A673 (cell line): ENCODE measurements around the gene TBCD. TPM values are rescaled to one million over a fixed set of nuclear protein-coding genes. Genes with fewer than 3 reads are reported as not detected.

Experiments
- BruUV-seq: library from RNA; stranded (reverse); fragments of 400-500 nt; replicated peaks from 2 replicates; lab custom pipeline; 2021; lab: Mats Ljungman, UMichigan
- CTCF ChIA-PET: fragments of 300-600 bp; sonication (Branson Sonifier 250); formaldehyde crosslinking; loops from one replicate; lab custom pipeline; 2022; ENCODE audit warnings: antibody characterized with exemption; lab: Charles Lee
- POLR2A ChIA-PET: fragments of 300-600 bp; sonication (Branson Sonifier 250); formaldehyde crosslinking; loops from one replicate; lab custom pipeline; 2022; ENCODE audit warnings: antibody characterized with exemption; ENCODE audit not compliant: low non-redundant PET; lab: Charles Lee
- DNase-seq: peaks from one replicate; pipeline ENCODE4 v3.0.0-alpha.2; 2015; ENCODE audit warnings: low spot score
- H3K27ac ChIP-seq: fragments of 200-600 bp; sonication (generic); 2 replicates; pipeline ENCODE4 v1.5.1; 2016; ENCODE audit warnings: mixed run types, low read depth, mild to moderate bottlenecking, mixed read lengths, antibody characterized with exemption, low read length; ENCODE audit not compliant: poor library complexity, severe bottlenecking
- H3K27me3 ChIP-seq: fragments of 200-600 bp; sonication (generic); replicated peaks from 2 replicates; pipeline ENCODE4 v1.6.1; 2017; ENCODE audit warnings: mixed run types, low read depth, mild to moderate bottlenecking, mixed read lengths, antibody characterized with exemption, low read length; ENCODE audit not compliant: insufficient read depth, poor library complexity
- H3K36me3 ChIP-seq: fragments of 200-600 bp; sonication (generic); 2 replicates; pipeline ENCODE4 v1.6.1; 2016; ENCODE audit warnings: mixed run types, mild to moderate bottlenecking, mixed read lengths, antibody characterized with exemption, low read length; ENCODE audit not compliant: insufficient read depth, poor library complexity, severe bottlenecking
- H3K4me1 ChIP-seq: fragments of 200-600 bp; sonication (generic); 2 replicates; pipeline ENCODE4 v1.6.1; 2017; ENCODE audit warnings: mixed run types, mild to moderate bottlenecking, mixed read lengths, antibody characterized with exemption, low read length; ENCODE audit not compliant: insufficient read depth, poor library complexity, severe bottlenecking
- H3K4me3 ChIP-seq: fragments of 200-600 bp; sonication (generic); 2 replicates; pipeline ENCODE4 v1.5.1; 2016; ENCODE audit warnings: low read depth, mixed run types, mild to moderate bottlenecking, mixed read lengths, low read length; ENCODE audit not compliant: poor library complexity, severe bottlenecking
- H3K9me3 ChIP-seq: fragments of 200-600 bp; sonication (generic); 2 replicates; pipeline ENCODE4 v1.6.1; 2016; ENCODE audit warnings: mixed run types, low read depth, mild to moderate bottlenecking, mixed read lengths, antibody characterized with exemption, low read length; ENCODE audit not compliant: poor library complexity, severe bottlenecking
- CTCF ChIP-seq: fragments of 300-800, 200-600 bp; sonication (generic); conservative IDR thresholded peaks from 2 replicates; pipeline ENCODE4 v1.5.1; 2017; ENCODE audit warnings: low read depth, mild to moderate bottlenecking, antibody characterized with exemption, low read length, moderate library complexity, mixed read lengths
- EZH2 ChIP-seq: fragments of 200-600 bp; sonication (generic); IDR thresholded peaks from 2 replicates; pipeline ENCODE4 v1.6.1; 2017; ENCODE audit warnings: borderline replicate concordance, low read depth, mild to moderate bottlenecking, mixed read lengths, antibody characterized with exemption, low read length; ENCODE audit not compliant: poor library complexity, severe bottlenecking
- intact Hi-C: fragments of 100-400 bp; cut with micrococcal nuclease; formaldehyde crosslinking; loops from one replicate; pipeline ENCODE4 v1.10.0; 2022; ENCODE audit not compliant: unreplicated experiment
- total RNA-seq: library from RNA; stranded (reverse); gene quantifications from 2 replicates; pipeline ENCODE4 v1.2.3, GENCODE V29; 2021

Gene TBCD
- total RNA-seq, 1 experiment from 2014 or later = 113 TPM

DNA sequence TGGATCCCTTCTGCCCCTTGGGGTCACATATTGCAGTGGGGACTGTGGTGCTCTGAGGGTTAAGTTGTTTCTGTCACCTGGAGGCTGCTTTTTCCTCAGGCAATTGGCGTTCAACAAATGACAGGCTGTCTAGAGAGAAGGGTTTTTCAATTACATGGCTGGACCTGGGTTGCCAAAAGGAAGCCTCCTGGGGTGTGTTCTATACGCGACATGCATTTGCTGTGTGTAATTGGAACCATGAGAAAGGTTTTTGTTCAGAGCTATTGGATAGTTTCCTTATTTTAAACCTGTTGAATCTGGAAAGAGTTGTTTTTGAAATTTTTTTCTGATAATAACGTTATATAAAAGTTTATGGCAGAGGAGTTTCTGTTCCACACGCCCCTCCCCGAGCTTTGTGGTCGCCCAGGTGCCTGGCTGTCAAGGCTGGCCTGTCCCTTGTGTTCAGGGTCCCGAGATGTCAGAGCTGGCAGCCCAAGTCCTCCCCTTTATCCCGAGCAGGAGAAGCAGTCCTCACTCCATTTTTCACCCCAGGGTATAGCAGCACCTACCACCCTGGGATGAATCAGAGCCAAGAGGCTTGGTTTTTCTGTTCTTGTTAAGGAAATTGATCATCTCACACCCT lies 114.0 kb downstream of the TBCD start:
- Histone ChIP-seq H3K4me3 (no peak overlapping the region), H3K27me3 (no peaks in the 10 kb centered on the region), H3K36me3 (peaks cover 5% of the 10 kb centered on the region), H3K27ac (peak overlapping the region; percentile 40), H3K4me1 (peaks cover 36% of the 10 kb centered on the region), H3K9me3 (no peaks in the 10 kb centered on the region)
- no peak for TF ChIP-seq EZH2
- TF ChIP-seq CTCF = no peak
- intact Hi-C loops = no loop called here
- ChIA-PET CTCF (no interaction called here), POLR2A (no interaction called here)
- no TSS peak for BruUV-seq
- peak; percentile 23 for DNase-seq

GRCh38 chr17:82866590-82867191 lies 114.8 kb downstream of the TBCD start:
- Histone ChIP-seq H3K27ac (no peak overlapping the region), H3K4me1 (peaks cover 36% of the 10 kb centered on the region), H3K27me3 (no peaks in the 10 kb centered on the region), H3K4me3 (no peak overlapping the region), H3K36me3 (peaks cover 11% of the 10 kb centered on the region), H3K9me3 (no peaks in the 10 kb centered on the region)
- CTCF ChIA-PET = no interaction called here
- no peak for DNase-seq
- no TSS peak for BruUV-seq
- intact Hi-C loops = no loop called here
- no peak for TF ChIP-seq CTCF
- no peak for TF ChIP-seq EZH2
- POLR2A ChIA-PET = no interaction called here

DNA sequence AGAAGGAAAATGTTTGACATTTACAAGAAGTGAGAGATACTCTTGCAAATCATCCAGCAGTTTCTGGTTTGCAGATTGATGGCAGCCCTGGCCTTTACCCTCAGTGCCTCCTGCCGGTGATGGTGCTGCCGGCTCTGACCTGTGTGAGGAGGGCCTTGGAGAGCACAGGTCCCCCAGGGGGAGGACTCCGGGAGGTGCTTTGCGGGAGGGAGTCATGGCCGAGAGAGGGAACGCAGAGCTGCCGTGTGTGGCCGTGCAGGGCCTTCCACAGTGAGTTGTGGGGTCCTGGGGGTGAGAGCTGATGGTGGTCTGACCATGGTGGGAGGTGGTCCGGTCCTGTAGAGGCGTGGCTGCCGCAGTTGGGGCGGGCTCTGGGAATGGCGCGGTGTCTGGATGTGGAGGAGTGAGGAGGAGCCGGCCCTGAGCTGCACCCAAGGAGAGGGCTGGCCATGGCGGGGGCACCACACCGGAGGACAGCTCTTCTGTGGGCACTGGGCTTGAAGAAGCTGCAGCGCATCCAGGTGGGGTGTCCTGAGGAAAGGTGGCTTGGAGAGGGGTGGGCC lies 116.0 kb downstream of the TBCD start:
- BruUV-seq = no TSS peak
- TF ChIP-seq EZH2 = no peak
- no peak for TF ChIP-seq CTCF
- intact Hi-C loops = no loop called here
- H3K27ac ChIP-seq = no peak overlapping the region
- no peaks in the 10 kb centered on the region for H3K27me3 ChIP-seq
- H3K4me3 ChIP-seq = no peak overlapping the region
- ChIA-PET POLR2A (no interaction called here), CTCF (no interaction called here)
- H3K4me1 ChIP-seq = peaks cover 34% of the 10 kb centered on the region
- DNase-seq = no peak
- H3K9me3 ChIP-seq = no peaks in the 10 kb centered on the region
- peaks cover 13% of the 10 kb centered on the region for H3K36me3 ChIP-seq
